HepG2 (cell line): ENCODE measurements around the gene CASKIN2. TPM values are rescaled to one million over a fixed set of nuclear protein-coding genes. Genes with fewer than 3 reads are reported as not detected.

Source experiments
- BORCS8-MEF2B ChIP-seq: sonication (generic); formaldehyde crosslinking; IDR thresholded peaks from 2 replicates; pipeline ENCODE4 v1.8.0; 2022; ENCODE audit warnings: mild to moderate bottlenecking, missing genetic modification reagents
- CC2D1A ChIP-seq: sonication (generic); formaldehyde crosslinking; IDR thresholded peaks from 2 replicates; pipeline ENCODE4 v1.8.1; 2023; ENCODE audit warnings: mild to moderate bottlenecking, missing genetic modification reagents
- FUBP1 ChIP-seq: sonication (generic); formaldehyde crosslinking; IDR thresholded peaks from 2 replicates; pipeline ENCODE4 v1.5.1; 2020; ENCODE audit warnings: missing genetic modification reagents, mild to moderate bottlenecking, borderline replicate concordance
- HINFP ChIP-seq: sonication (generic); formaldehyde crosslinking; IDR thresholded peaks from 2 replicates; pipeline ENCODE4 v1.4.0; 2020; ENCODE audit warnings: low read depth, mild to moderate bottlenecking, missing genetic modification reagents
- MLX ChIP-seq: IDR thresholded peaks from 2 replicates; pipeline ENCODE4 v1.6.1; 2016
- REPIN1 ChIP-seq: sonication (generic); formaldehyde crosslinking; IDR thresholded peaks from 2 replicates; pipeline ENCODE4 v1.8.0; 2022; ENCODE audit warnings: missing genetic modification reagents, low read depth, mild to moderate bottlenecking, borderline replicate concordance
- SUZ12 ChIP-seq: fragments of 150-350 bp; IDR thresholded peaks from 2 replicates; pipeline ENCODE4 v1.6.1; 2014; ENCODE audit warnings: low read depth, low read length
- ZBTB7A ChIP-seq: sonication (generic); formaldehyde crosslinking; IDR thresholded peaks from 2 replicates; pipeline ENCODE4 v1.8.0; 2022; ENCODE audit warnings: mild to moderate bottlenecking, missing genetic modification reagents
- ZNF136 ChIP-seq: sonication (generic); formaldehyde crosslinking; IDR thresholded peaks from 2 replicates; pipeline ENCODE4 v1.8.1; 2022; ENCODE audit warnings: low read depth, mild to moderate bottlenecking, moderate library complexity, missing genetic modification reagents
- ZNF343 ChIP-seq: sonication (generic); formaldehyde crosslinking; IDR thresholded peaks from 2 replicates; pipeline ENCODE4 v1.4.0; 2020; ENCODE audit warnings: mild to moderate bottlenecking, missing genetic modification reagents
- ZNF652 ChIP-seq: IDR thresholded peaks from 2 replicates; pipeline ENCODE4 v1.6.1; 2016; ENCODE audit warnings: low read depth, borderline replicate concordance
- ZNF678 ChIP-seq: sonication (generic); formaldehyde crosslinking; IDR thresholded peaks from 2 replicates; pipeline ENCODE4 v1.4.0; 2020; ENCODE audit warnings: mild to moderate bottlenecking, missing genetic modification reagents
- ZNF75D ChIP-seq: sonication (generic); formaldehyde crosslinking; IDR thresholded peaks from 2 replicates; pipeline ENCODE4 v1.8.1; 2023; ENCODE audit warnings: missing genetic modification reagents, mild to moderate bottlenecking, borderline replicate concordance
- ZSCAN9 ChIP-seq: IDR thresholded peaks from 2 replicates; pipeline ENCODE4 v1.6.1; 2016; ENCODE audit warnings: borderline replicate concordance
- polyA plus RNA-seq, 8 experiments: library from polyadenylated mRNA; depleted of rRNA in 3 of 8; stranded (reverse) in 7 of 8; unstranded in 1 of 8; fragments of >200 nt; fragmentation: Illumina TruSeq in 4 of 8; extraction: Trizol in 4 of 8; gene quantifications; 2 replicates each; pipeline versions ENCODE4 v1.2.1 to v1.2.3, GENCODE V29; 2011 to 2016; ENCODE audit warnings: low read depth in 4 of 8, missing spikeins in 1 of 8, mixed read lengths in 1 of 8; ENCODE audit not compliant: insufficient read depth in 1 of 8
- total RNA-seq, 5 experiments: library from RNA; depleted of rRNA; stranded (reverse); fragments of >200 nt; fragmentation: Illumina TruSeq; extraction: Trizol; gene quantifications; 2 replicates each; pipeline ENCODE4 v1.2.3, GENCODE V29; 2016; ENCODE audit warnings: low read depth in 1 of 5

The CASKIN2 gene
- total and polyA plus RNA-seq, 2 of the 13 experiments (the other 11 are each of a cell fraction or from before 2014, with no cell fraction given): 5.2 to 7.8 TPM

GRCh38 chr17:75557852-75558665 lies 42.7 kb upstream of the CASKIN2 start (continued):
- TF ChIP-seq ZNF652 (CRISPR knock-in tag) (no peak), ZBTB7A (CRISPR knock-in tag) (0 out of 2 replicates have a peak, but pooled peaks have one; percentile 44), BORCS8-MEF2B (peak; percentile 22; the same call in 1 of the 2 replicates), ZNF343 (CRISPR knock-in tag) (no peak), ZNF678 (peak; percentile 65), ZNF75D (CRISPR knock-in tag) (no peak), HINFP (CRISPR knock-in tag) (0 out of 2 replicates have a peak, but pooled peaks have one; percentile 11), FUBP1 (no peak), ZNF136 (CRISPR knock-in tag) (no peak; the same call in 1 of the 2 replicates), MLX (CRISPR knock-in tag) (no peak), ZSCAN9 (CRISPR knock-in tag) (no peak), CC2D1A (no peak), SUZ12 (no peak), REPIN1 (no peak)
